ENCODE data around the gene JAKMIP1.

Gene JAKMIP1

DNA sequence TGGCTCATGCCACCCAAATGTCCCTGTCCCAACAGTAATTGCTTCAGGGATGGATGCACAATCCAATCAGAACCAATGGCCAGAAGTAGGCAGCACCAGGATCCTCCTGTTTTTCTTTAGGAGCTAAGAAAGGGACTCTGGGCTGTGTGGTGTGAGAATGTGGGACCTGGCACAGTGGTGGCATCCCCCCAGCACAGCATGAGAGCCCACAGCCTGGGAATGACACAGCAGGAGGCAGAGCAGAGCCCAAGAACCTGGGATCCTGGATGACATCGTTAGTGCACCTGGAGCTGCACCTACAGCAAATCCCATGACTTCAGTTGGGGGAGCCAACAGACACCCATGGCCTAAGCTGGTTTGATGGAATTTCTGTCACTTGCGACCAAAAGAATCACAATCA is 111.4 kb downstream of the JAKMIP1 start:
- no peak for DNase-seq

- no peak for DNase-seq
Measured at GRCh38 chr4:6087669-6088341, 112.5 kb downstream of the JAKMIP1 start.

DNA sequence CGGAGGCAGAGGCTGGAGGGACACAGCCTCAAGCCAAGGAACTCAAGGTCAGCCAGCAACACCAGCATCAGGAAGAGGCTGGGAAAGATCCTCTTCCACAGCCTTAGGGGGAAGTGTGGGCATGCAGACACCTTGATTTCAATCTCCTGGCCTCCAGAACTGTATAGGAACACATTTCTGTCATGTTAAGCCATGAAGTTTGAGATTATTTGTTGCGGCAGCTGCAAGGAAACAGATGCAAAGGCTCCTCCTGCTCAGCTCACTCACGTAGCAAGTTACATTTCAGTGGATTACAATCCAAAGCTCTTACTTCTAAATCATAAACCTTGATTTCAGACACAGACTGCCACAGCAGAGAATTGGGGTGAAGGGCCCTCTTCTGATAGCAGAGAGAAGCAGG is 113.5 kb downstream of the JAKMIP1 start:
- DNase-seq = no peak

GRCh38 chr4:6085691-6086628 is 114.4 kb downstream of the JAKMIP1 start:
- DNase-seq = no peak

GRCh38 chr4:6085028-6085690 is 115.2 kb downstream of the JAKMIP1 start:
- DNase-seq = no peak

DNA sequence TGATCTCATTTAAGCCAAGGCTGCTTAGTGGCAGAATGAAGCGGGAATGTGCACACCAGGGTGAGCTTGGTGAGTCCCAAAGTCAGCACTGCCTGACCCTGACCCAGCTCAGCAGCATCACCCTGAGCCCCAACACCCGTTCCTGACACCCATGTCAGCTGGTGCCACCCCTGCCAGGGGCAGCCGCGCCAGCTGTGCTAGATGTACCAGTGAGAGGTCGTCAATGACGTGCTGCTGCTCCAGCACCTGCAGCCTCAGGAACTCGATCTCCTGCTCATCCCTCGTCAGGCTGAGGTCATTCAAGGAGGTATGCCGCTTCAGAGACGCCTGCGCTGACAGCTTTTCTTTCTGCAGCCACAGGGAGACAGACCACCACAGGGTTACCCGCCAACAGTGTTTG is 120.4 kb downstream of the JAKMIP1 start:
- DNase-seq = no peak

GRCh38 chr4:6078560-6078959 is 121.8 kb downstream of the JAKMIP1 start:
- DNase-seq = no peak

DNA sequence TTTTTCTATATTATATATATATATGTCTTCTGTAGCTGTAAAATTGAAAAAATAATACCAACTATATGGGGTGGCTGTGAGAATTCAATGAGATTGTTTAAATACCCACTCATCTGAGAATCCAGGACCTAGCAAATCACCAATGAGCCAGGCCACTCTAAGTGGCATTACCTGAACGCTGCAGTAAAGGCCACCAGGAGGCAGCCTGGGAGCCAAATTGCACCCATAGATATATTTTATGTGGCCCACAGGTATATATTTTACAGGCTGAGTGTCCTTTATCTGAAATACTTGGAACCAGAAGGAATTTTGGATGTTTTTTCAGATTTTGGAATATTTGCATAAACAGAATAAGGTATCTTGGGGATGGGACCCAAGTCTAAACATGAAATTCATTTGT is 124.0 kb downstream of the JAKMIP1 start:
- DNase-seq = no peak

GRCh38 chr4:6074758-6075157 is 125.6 kb downstream of the JAKMIP1 start:
- no peak for DNase-seq

DNA sequence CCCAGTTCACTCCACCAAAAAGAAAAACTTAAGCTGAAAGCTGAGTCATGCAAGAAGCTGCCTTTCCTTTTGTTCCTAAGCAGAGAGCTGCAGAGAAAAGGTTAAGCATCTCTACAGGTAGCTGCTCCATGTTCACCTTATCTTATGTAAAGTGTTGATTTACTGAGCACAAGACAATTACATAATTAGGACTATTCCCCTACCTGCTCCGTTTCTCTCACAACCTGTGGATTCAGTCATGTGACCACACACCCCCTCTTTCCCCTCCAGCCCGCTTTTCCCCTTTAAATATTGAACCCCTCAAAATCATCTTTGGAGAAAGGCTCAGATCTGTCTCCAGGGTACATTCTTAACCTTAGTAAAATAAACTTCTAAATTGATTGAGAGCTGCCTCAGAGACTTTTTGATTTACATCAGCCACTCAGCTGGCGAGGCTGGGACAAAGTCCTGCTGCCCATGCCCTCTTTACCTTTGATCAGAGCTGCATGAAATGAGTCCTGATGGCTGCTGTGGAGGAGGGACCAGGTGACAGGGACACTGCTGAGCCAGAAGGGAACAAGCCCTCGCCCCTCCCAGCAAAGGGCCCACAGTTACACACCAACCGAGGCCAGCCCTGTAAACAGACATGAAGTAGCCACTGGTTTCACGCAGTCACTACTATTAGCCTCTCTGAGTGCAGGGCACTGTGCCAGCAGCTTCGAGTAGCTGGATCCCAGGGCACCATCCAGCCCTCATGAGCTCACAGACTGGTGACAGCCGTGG is 128.2 kb downstream of the JAKMIP1 start:
- DNase-seq = no peak

DNA sequence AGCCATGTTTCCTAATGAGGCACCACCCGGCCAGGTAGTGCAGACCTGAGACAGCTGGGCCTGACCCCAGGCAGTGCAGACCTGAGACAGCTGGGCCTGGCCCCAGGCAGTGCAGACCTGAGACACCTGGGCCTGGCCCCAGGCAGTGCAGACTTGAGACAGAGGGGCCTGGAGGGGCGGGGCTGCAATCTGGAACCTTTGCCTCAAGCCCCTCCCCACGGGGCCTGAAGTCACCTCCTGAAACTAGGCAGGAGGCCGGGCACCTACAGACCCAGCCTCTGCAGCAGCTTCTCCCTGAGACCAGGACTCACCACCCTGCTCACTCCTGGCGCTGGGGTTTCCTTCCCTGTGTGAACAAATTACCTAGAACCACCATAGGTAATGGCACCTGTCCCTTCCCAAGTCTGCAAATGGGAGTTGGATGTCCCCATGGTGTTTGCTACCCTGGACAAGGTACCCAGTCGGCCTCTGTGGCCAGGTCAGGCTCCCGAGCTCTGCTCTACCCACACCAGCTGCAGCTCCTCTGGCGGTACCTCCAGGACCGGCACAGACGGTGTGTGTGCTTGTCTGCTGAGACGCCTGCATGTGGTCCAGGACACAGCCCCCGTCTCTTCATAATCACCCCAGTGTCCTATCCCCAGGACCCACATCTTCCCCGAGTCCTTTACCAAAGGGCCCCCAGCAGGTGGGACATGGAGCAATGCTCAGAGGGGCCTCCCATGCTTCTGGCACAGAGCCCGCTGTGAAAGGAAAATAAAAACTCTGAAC is 129.0 kb downstream of the JAKMIP1 start:
- no peak for DNase-seq

DNA sequence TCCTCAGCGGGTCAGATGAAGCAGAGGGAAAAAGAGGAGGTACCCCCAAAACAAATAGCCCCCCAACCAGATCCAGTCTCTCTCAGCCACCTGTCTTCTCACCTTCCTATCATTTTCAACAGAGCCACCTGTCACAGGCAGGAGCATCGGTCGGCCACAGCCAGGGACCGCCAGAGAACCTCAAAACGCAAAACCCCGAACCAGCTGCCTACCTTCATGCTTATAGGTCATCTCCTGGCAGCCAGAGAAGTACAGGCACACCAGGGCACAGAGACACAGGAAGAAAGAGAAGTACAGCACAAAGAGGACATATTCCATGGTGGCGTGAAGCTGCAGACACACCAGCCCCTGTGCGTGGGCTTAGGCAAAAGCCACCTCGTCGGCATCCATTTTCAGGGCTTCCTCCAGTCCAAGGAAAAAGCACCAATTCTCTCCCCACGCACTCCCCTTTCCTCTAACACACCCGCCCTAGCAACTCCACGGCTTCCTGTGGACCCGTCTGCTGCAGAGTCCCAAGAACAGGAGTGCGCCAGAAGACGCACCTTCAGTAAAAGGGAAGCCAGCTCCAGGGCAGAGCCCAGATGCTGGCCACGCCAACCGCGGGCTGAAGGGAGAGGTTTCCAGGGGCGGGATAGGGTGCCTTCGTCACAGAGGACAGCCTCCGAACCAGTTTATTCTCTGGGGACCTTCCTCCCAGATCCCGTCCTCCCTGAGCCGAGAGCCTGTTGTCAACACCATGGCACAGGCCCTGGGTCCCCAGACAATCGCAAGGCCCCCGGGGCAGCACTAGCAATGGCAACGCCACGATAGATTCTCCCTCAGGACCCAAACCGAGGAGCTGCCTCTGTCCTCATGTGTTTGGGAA is 130.3 kb downstream of the JAKMIP1 start:
- DNase-seq = no peak

DNA sequence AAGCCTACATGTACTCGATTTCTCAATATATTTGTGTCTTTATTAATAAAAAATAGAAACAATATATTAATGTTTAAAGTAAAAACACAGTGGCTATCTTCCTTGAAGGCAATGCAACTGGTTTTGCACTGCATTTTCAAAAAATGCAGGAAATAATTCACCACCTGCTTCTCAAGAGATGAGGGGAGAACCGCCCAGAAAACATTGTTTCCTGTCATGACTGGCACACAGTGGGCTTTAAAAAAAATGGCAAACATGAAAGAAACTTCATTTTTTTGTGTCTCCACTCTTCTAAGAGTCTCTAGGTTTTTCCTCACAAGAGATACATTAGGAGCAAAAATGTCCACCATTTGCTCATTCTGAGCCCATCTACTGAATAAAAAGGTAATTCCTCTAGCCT is 131.4 kb downstream of the JAKMIP1 start:
- DNase-seq = no peak

GRCh38 chr4:6065934-6066590 is 134.3 kb downstream of the JAKMIP1 start:
- DNase-seq = no peak

DNA sequence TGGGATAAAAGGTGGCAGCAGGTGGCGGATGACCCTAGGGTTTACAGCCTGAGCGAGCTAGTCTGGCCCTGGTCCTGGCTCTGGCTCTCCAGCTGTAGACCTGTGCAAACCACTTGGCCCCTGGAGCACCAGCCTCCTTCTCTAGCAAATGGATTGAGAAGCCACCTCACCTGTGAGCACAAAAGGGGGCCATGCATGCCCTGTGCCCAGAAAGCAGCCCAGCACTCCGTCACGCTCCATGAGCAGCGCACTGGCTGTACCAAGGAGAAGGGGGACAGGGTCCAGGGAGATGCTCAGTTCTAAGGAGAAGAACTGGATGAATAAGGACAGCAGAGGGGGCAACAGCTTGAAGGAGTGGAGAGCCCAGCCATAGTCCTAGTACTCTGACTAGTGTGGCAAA is 135.2 kb downstream of the JAKMIP1 start:
- no peak for DNase-seq

GRCh38 chr4:6064383-6064782 is 136.0 kb downstream of the JAKMIP1 start:
- DNase-seq = no peak

GRCh38 chr4:6063684-6064083 is 136.7 kb downstream of the JAKMIP1 start:
- DNase-seq = no peak

- no peak for DNase-seq
Measured at GRCh38 chr4:6062133-6062532, 138.2 kb downstream of the JAKMIP1 start.

DNA sequence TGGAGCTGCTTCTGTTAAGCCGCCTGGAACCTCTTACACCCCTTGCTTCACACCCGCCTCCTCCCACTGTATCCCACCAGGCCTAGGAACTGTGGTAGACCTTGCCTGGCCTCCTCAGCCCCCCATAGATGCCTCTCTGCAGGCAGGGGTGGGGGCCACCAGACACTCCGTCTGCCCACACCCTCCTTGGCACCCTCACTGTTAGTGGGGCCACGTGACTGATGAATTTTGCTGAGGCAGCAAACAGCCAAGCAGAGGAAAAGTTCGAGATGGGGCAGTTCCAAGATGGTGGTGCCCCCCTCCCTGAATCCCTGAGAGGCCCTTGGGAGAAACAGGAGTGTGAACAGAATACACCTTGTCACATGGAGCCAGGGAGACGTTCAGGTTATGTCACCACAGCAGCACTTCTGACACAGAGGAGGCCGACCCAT is 141.0 kb downstream of the JAKMIP1 start:
- DNase-seq = no peak
